Neural crest cell (in vitro differentiated cells): ENCODE data around the gene GOLGA6A. TPM values are rescaled to one million over a fixed set of nuclear protein-coding genes. Genes with fewer than 3 reads are reported as not detected.

ENCODE experiments used
- DNase-seq: peaks from one replicate; pipeline ENCODE4 v3.0.0; 2021; ENCODE audit warnings: low read depth, mixed read lengths, low spot score
- H3K27ac Mint-ChIP-seq: one replicate; pipeline ENCODE4 v1.8.0; 2021; ENCODE audit warnings: mild to moderate bottlenecking, mixed read lengths; ENCODE audit not compliant: unreplicated experiment
- H3K27me3 Mint-ChIP-seq: 2 replicates; pipeline ENCODE4 v1.8.0; 2021; ENCODE audit warnings: low read depth, mild to moderate bottlenecking, mixed read lengths
- H3K36me3 Mint-ChIP-seq: 2 replicates; pipeline ENCODE4 v1.8.0; 2021; ENCODE audit warnings: low read depth, mild to moderate bottlenecking, mixed read lengths
- H3K4me1 Mint-ChIP-seq: 2 replicates; pipeline ENCODE4 v1.8.0; 2021; ENCODE audit warnings: mixed read lengths
- H3K4me3 Mint-ChIP-seq: one replicate; pipeline ENCODE4 v1.8.0; 2021; ENCODE audit warnings: mild to moderate bottlenecking, mixed read lengths
- H3K9me3 Mint-ChIP-seq: 2 replicates; pipeline ENCODE4 v1.8.0; 2021; ENCODE audit warnings: mixed read lengths
- CTCF ChIP-seq: fragments of 200-600 bp; sonication (generic); conservative IDR thresholded peaks from 2 replicates; pipeline ENCODE4 v1.5.0; 2021; ENCODE audit warnings: antibody characterized with exemption, mild to moderate bottlenecking
- total RNA-seq: library from RNA; stranded (reverse); gene quantifications from 2 replicates; pipeline ENCODE4 v1.2.1, GENCODE V29; 2021

The GOLGA6A gene
- total RNA-seq, 1 donor from 2014 or later: not detected

GRCh38 chr15:74024687-74025086, 57.7 kb downstream of the GOLGA6A start:
- Mint-ChIP-seq H3K4me1 (no peaks in the 10 kb centered on the region), H3K27ac (peak overlapping the region; percentile 95), H3K27me3 (no peaks in the 10 kb centered on the region), H3K4me3 (no peak overlapping the region), H3K9me3 (no peaks in the 10 kb centered on the region), H3K36me3 (peaks cover 4% of the 10 kb centered on the region)
- no peak for DNase-seq
- no peak for TF ChIP-seq CTCF

GRCh38 chr15:74022706-74023470, 59.5 kb downstream of the GOLGA6A start:
- Mint-ChIP-seq H3K9me3 (no peaks in the 10 kb centered on the region), H3K27me3 (no peaks in the 10 kb centered on the region), H3K36me3 (peaks cover 4% of the 10 kb centered on the region), H3K27ac (no peak overlapping the region), H3K4me1 (no peaks in the 10 kb centered on the region), H3K4me3 (no peak overlapping the region)
- no peak for DNase-seq
- TF ChIP-seq CTCF: no peak

Other genes starting within 250 kb of the GOLGA6A start
- gene TBC1D21, start 209.0 kb downstream of the GOLGA6A start, total RNA-seq: not detected in 2 replicates
- 17.3 and 19.9 TPM in 2 replicates for gene LOXL1, start 156.1 kb downstream of the GOLGA6A start, total RNA-seq
- gene STOML1, start 90.3 kb downstream of the GOLGA6A start, total RNA-seq: 8.7 and 9.7 TPM in 2 replicates
- 30.6 and 38.0 TPM in 2 replicates for gene PML, start 87.8 kb downstream of the GOLGA6A start, total RNA-seq
- gene ISLR2, start 48.0 kb upstream of the GOLGA6A start, total RNA-seq: 9.6 and 10.9 TPM in 2 replicates
- 1.5 and 2.6 TPM in 2 replicates for gene ISLR, start 91.2 kb upstream of the GOLGA6A start, total RNA-seq
- 138 and 146 TPM in 2 replicates for gene STRA6, start 120.2 kb upstream of the GOLGA6A start, total RNA-seq
- gene CCDC33, start 153.8 kb upstream of the GOLGA6A start, total RNA-seq: 15.1 and 15.6 TPM in 2 replicates